Loucy (cell line): ENCODE measurements around the gene CD101.
A peak's percentile ranks its signal among the peaks of the same experiment; 100 is the strongest.

Experiments used
- EZH2phosphoT487 ChIP-seq: fragments of 200-600 bp; IDR thresholded peaks from 2 replicates; pipeline ENCODE4 v1.6.1; 2018; ENCODE audit warnings: antibody characterized with exemption, mild to moderate bottlenecking, moderate library complexity, borderline replicate concordance
- TF ChIP-seq, protein P1 (sequence below): fragments of 200-600 bp; sonication (generic); conservative IDR thresholded peaks from 2 replicates; pipeline ENCODE4 v1.5.1; 2014; ENCODE audit warnings: mild to moderate bottlenecking, antibody characterized with exemption, low read length

DNA sequence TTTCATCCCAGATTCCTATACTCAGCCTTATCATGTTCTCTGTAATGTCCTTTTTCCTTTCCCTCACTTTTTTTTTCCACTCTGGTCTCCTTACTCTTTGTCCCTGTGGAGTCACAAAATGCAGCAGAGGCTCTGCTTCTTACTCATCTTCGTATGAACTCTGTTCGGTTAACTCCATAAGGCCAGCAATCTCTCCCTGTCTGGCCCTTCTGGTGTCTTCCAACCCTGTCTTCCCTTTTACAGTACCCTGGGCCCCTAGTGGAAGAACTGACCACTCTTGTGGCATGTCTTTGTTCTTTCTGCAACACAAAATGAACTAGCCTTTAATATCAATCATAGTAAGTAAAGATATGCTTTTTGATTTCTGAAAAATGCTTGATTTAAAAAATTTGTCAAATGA lies 7.1 kb downstream of the CD101 start:
- TF ChIP-seq, protein P1, sequence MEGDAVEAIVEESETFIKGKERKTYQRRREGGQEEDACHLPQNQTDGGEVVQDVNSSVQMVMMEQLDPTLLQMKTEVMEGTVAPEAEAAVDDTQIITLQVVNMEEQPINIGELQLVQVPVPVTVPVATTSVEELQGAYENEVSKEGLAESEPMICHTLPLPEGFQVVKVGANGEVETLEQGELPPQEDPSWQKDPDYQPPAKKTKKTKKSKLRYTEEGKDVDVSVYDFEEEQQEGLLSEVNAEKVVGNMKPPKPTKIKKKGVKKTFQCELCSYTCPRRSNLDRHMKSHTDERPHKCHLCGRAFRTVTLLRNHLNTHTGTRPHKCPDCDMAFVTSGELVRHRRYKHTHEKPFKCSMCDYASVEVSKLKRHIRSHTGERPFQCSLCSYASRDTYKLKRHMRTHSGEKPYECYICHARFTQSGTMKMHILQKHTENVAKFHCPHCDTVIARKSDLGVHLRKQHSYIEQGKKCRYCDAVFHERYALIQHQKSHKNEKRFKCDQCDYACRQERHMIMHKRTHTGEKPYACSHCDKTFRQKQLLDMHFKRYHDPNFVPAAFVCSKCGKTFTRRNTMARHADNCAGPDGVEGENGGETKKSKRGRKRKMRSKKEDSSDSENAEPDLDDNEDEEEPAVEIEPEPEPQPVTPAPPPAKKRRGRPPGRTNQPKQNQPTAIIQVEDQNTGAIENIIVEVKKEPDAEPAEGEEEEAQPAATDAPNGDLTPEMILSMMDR = 0 out of 2 replicates have a peak, but pooled peaks have one; percentile 11
- no peak for TF ChIP-seq EZH2phosphoT487
